Prostate gland (tissue), 2 donors: ENCODE data around the gene ITPR1.

Source experiments
- CTCF ChIP-seq, 4 experiments: fragments of 200-600 bp in 2 of 4; fragments of 450-650 bp in 2 of 4; sonication (generic) in 2 of 4; IDR thresholded peaks; 1 replicate in 3 of 4; 2 replicates in 1 of 4; pipeline ENCODE4 v1.5.1; 2016 to 2019; ENCODE audit warnings: antibody characterized with exemption in 4 of 4, mild to moderate bottlenecking in 2 of 4, moderate library complexity in 2 of 4
- POLR2A ChIP-seq: fragments of 450-650 bp; IDR thresholded peaks from one replicate; pipeline ENCODE4 v1.6.1; 2016; ENCODE audit warnings: antibody characterized with exemption, mild to moderate bottlenecking
- POLR2AphosphoS5 ChIP-seq: sonication (generic); formaldehyde crosslinking; IDR thresholded peaks from one replicate; pipeline ENCODE4 v1.6.1; 2017; ENCODE audit warnings: antibody characterized with exemption

- TF ChIP-seq POLR2AphosphoS5 (no peak), CTCF (IDR thresholded peaks at IDR 0.05) (no peak), POLR2A (no peak)
Observed at GRCh38 chr3:4660936-4661335, 167.8 kb downstream of the ITPR1 start.
